ENCODE data around the gene IGSF21. TPM values are rescaled to one million over a fixed set of nuclear protein-coding genes. Genes with fewer than 3 reads are reported as not detected.

Gene IGSF21
- total and polyA plus RNA-seq, 2 experiments from 2014 or later = not detected

GRCh38 chr1:18203645-18204044, 96.0 kb downstream of the IGSF21 start:
- no peaks in the 10 kb centered on the region for H3K79me2 ChIP-seq
- WGBS (ENCODE audit: low lambda C conversion rate, missing lambda C conversion rate) = 74% methylated on average over 4 of the region's 4 CpGs

GRCh38 chr1:18204575-18204974, 97.0 kb downstream of the IGSF21 start:
- DNase-seq (ENCODE audit: low spot score) = no peak
- TF ChIP-seq EZH2 (IDR thresholded peaks at IDR 0.05; ENCODE audit: borderline replicate concordance) (no peak), EZH2phosphoT487 (IDR thresholded peaks at IDR 0.05; ENCODE audit: low read depth, severe bottlenecking, unreplicated experiment) (no peak)
- H3K79me2 ChIP-seq = no peaks in the 10 kb centered on the region
- H4K20me1 ChIP-seq (ENCODE audit: insufficient read depth, poor library complexity, severe bottlenecking) = no peaks in the 10 kb centered on the region
- no peak overlapping the region for H3K27ac ChIP-seq
- no peaks in the 10 kb centered on the region for H3K4me1 ChIP-seq (ENCODE audit: insufficient read depth)
- no peaks in the 10 kb centered on the region for H3K9me3 ChIP-seq (ENCODE audit: low read depth)
- H3K4me2 ChIP-seq = no peak overlapping the region
- peaks cover 24% of the 10 kb centered on the region for H3K27me3 ChIP-seq
- WGBS (ENCODE audit: low lambda C conversion rate, missing lambda C conversion rate) = 68% methylated on average over 1 of the region's 1 CpG
- H3K36me3 ChIP-seq (replicated peaks; ENCODE audit: insufficient read depth, low read depth) = no peaks in the 10 kb centered on the region
- H2AFZ ChIP-seq = no peak overlapping the region
- no peaks in the 10 kb centered on the region for H3K9me2 ChIP-seq (replicated peaks; ENCODE audit: insufficient read depth)
- H3K4me3 ChIP-seq = no peak overlapping the region

More at GRCh38 chr1:18203645-18204044, 96.0 kb downstream of the IGSF21 start:
- no peak for DNase-seq (ENCODE audit: low spot score)
- H3K9me2 ChIP-seq (replicated peaks; ENCODE audit: insufficient read depth) = no peaks in the 10 kb centered on the region
- H3K4me1 ChIP-seq (ENCODE audit: insufficient read depth) = no peaks in the 10 kb centered on the region
- no peaks in the 10 kb centered on the region for H4K20me1 ChIP-seq (ENCODE audit: insufficient read depth, poor library complexity, severe bottlenecking)
- no peak overlapping the region for H3K27ac ChIP-seq
- no peak for TF ChIP-seq EZH2phosphoT487 (IDR thresholded peaks at IDR 0.05; ENCODE audit: low read depth, severe bottlenecking, unreplicated experiment)
- no peak for TF ChIP-seq EZH2 (IDR thresholded peaks at IDR 0.05; ENCODE audit: borderline replicate concordance)
- TF ChIP-seq CTCF (IDR thresholded peaks at IDR 0.05; ENCODE audit: poor library complexity) = no peak
- no peak overlapping the region for H3K4me3 ChIP-seq
- H3K9me3 ChIP-seq (ENCODE audit: low read depth) = no peaks in the 10 kb centered on the region
- no peak overlapping the region for H3K4me2 ChIP-seq
- no peak overlapping the region for H2AFZ ChIP-seq
- no peaks in the 10 kb centered on the region for H3K36me3 ChIP-seq (replicated peaks; ENCODE audit: insufficient read depth, low read depth)
- peaks cover 33% of the 10 kb centered on the region for H3K27me3 ChIP-seq

GRCh38 chr1:18205319-18205718, 97.7 kb downstream of the IGSF21 start:
- Histone ChIP-seq H3K4me2 (no peak overlapping the region), H3K79me2 (no peaks in the 10 kb centered on the region), H4K20me1 (ENCODE audit: insufficient read depth, poor library complexity, severe bottlenecking) (no peaks in the 10 kb centered on the region), H3K4me1 (ENCODE audit: insufficient read depth) (no peaks in the 10 kb centered on the region), H3K27me3 (peaks cover 17% of the 10 kb centered on the region), H3K36me3 (replicated peaks; ENCODE audit: insufficient read depth, low read depth) (no peaks in the 10 kb centered on the region), H2AFZ (no peak overlapping the region), H3K4me3 (no peak overlapping the region), H3K27ac (no peak overlapping the region), H3K9me3 (ENCODE audit: low read depth) (no peaks in the 10 kb centered on the region), H3K9me2 (replicated peaks; ENCODE audit: insufficient read depth) (no peaks in the 10 kb centered on the region)
- no peak for DNase-seq (ENCODE audit: low spot score)
- 38% methylated on average over 7 of the region's 7 CpGs for WGBS (ENCODE audit: low lambda C conversion rate, missing lambda C conversion rate)
- TF ChIP-seq EZH2 (IDR thresholded peaks at IDR 0.05; ENCODE audit: borderline replicate concordance) (no peak), EZH2phosphoT487 (IDR thresholded peaks at IDR 0.05; ENCODE audit: low read depth, severe bottlenecking, unreplicated experiment) (no peak), CTCF (IDR thresholded peaks at IDR 0.05; ENCODE audit: poor library complexity) (no peak)

GRCh38 chr1:18211764-18212163, 104.2 kb downstream of the IGSF21 start:
- H3K27ac ChIP-seq = no peak overlapping the region
- no peaks in the 10 kb centered on the region for H3K9me3 ChIP-seq (ENCODE audit: low read depth)
- no peaks in the 10 kb centered on the region for H3K4me1 ChIP-seq (ENCODE audit: insufficient read depth)
- H3K27me3 ChIP-seq = peaks cover 5% of the 10 kb centered on the region
- no peaks in the 10 kb centered on the region for H4K20me1 ChIP-seq (ENCODE audit: insufficient read depth, poor library complexity, severe bottlenecking)
- H3K4me2 ChIP-seq = no peak overlapping the region
- no peak overlapping the region for H3K4me3 ChIP-seq
- H3K36me3 ChIP-seq (replicated peaks; ENCODE audit: insufficient read depth, low read depth) = no peaks in the 10 kb centered on the region
- H2AFZ ChIP-seq = no peak overlapping the region
- no peak for DNase-seq (ENCODE audit: low spot score)
- H3K79me2 ChIP-seq = no peaks in the 10 kb centered on the region
- H3K9me2 ChIP-seq (replicated peaks; ENCODE audit: insufficient read depth) = no peaks in the 10 kb centered on the region
- TF ChIP-seq CTCF (IDR thresholded peaks at IDR 0.05; ENCODE audit: poor library complexity) = no peak
- no peak for TF ChIP-seq EZH2phosphoT487 (IDR thresholded peaks at IDR 0.05; ENCODE audit: low read depth, severe bottlenecking, unreplicated experiment)
- TF ChIP-seq EZH2 (IDR thresholded peaks at IDR 0.05; ENCODE audit: borderline replicate concordance) = no peak
- 87% methylated on average over 8 of the region's 8 CpGs for WGBS (ENCODE audit: low lambda C conversion rate, missing lambda C conversion rate)
